DMS 273 treated with DMSO at 0.1 percent for 48 hours (cell line): ENCODE results near the gene LHFPL2.

ENCODE experiments used
- DNase-seq: peaks from one replicate; lab custom pipeline; 2025; lab: John Stamatoyannopoulos, UW

The LHFPL2 gene

GRCh38 chr5:78501411-78502352 is 146.9 kb downstream of the LHFPL2 start:
- DNase-seq: no peak

- DNase-seq: no peak
Observed at GRCh38 chr5:78500871-78501270, 147.7 kb downstream of the LHFPL2 start.

- DNase-seq: no peak
Observed at GRCh38 chr5:78500028-78500427, 148.5 kb downstream of the LHFPL2 start.

- no peak for DNase-seq
Observed at GRCh38 chr5:78499485-78499884, 149.1 kb downstream of the LHFPL2 start.

GRCh38 chr5:78497573-78498533 is 150.7 kb downstream of the LHFPL2 start:
- peak; percentile 89 for DNase-seq

- DNase-seq: no peak
Observed at GRCh38 chr5:78496373-78496772, 152.2 kb downstream of the LHFPL2 start.

- no peak for DNase-seq
Observed at GRCh38 chr5:78495800-78496199, 152.8 kb downstream of the LHFPL2 start.

- DNase-seq: no peak
Observed at GRCh38 chr5:78492650-78493049, 155.9 kb downstream of the LHFPL2 start.

- no peak for DNase-seq
Observed at GRCh38 chr5:78492224-78492623, 156.3 kb downstream of the LHFPL2 start.

GRCh38 chr5:78490709-78491485 is 157.7 kb downstream of the LHFPL2 start:
- no peak for DNase-seq

- DNase-seq: no peak
Observed at GRCh38 chr5:78487846-78488245, 160.7 kb downstream of the LHFPL2 start.

GRCh38 chr5:78486218-78486617 is 162.4 kb downstream of the LHFPL2 start:
- DNase-seq: no peak

GRCh38 chr5:78483809-78484521 is 164.6 kb downstream of the LHFPL2 start:
- DNase-seq: no peak

GRCh38 chr5:78482948-78483347 is 165.6 kb downstream of the LHFPL2 start:
- DNase-seq: no peak

GRCh38 chr5:78476795-78477194 is 171.8 kb downstream of the LHFPL2 start:
- no peak for DNase-seq

- DNase-seq: no peak
Observed at GRCh38 chr5:78475370-78475769, 173.2 kb downstream of the LHFPL2 start.

- no peak for DNase-seq
Observed at GRCh38 chr5:78473751-78474150, 174.8 kb downstream of the LHFPL2 start.

GRCh38 chr5:78472469-78473106 is 176.0 kb downstream of the LHFPL2 start:
- no peak for DNase-seq

- no peak for DNase-seq
Observed at GRCh38 chr5:78471896-78472295, 176.7 kb downstream of the LHFPL2 start.

- no peak for DNase-seq
Observed at GRCh38 chr5:78467752-78468357, 180.7 kb downstream of the LHFPL2 start.
